ENCODE measurements around the gene PCLAF. TPM values are rescaled to one million over a fixed set of nuclear protein-coding genes. Genes with fewer than 3 reads are reported as not detected.
A peak's percentile ranks its signal among the peaks of the same experiment; 100 is the strongest.

The PCLAF gene
- total and polyA plus RNA-seq, 2 of the 13 experiments (the other 11 are each of a cell fraction or from before 2014, with no cell fraction given): 98.6 to 98.9 TPM

- TF ChIP-seq HNRNPLL (IDR thresholded peaks at IDR 0.05; ENCODE audit: low read depth, low read length, poor library complexity, severe bottlenecking): peak; percentile 90
- TF ChIP-seq ZKSCAN8 (CRISPR knock-in tag; IDR thresholded peaks at IDR 0.05; ENCODE audit: borderline replicate concordance): peak; percentile 86
- peak; percentile 84; the same call in 1 of the 2 replicates for TF ChIP-seq TBX2 (CRISPR knock-in tag; IDR thresholded peaks at IDR 0.05; ENCODE audit: borderline replicate concordance)
- no peak for TF ChIP-seq CENPX (CRISPR knock-in tag; IDR thresholded peaks at IDR 0.05)
- TF ChIP-seq, protein P1, sequence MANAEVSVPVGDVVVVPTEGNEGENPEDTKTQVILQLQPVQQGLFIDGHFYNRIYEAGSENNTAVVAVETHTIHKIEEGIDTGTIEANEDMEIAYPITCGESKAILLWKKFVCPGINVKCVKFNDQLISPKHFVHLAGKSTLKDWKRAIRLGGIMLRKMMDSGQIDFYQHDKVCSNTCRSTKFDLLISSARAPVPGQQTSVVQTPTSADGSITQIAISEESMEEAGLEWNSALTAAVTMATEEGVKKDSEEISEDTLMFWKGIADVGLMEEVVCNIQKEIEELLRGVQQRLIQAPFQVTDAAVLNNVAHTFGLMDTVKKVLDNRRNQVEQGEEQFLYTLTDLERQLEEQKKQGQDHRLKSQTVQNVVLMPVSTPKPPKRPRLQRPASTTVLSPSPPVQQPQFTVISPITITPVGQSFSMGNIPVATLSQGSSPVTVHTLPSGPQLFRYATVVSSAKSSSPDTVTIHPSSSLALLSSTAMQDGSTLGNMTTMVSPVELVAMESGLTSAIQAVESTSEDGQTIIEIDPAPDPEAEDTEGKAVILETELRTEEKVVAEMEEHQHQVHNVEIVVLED (CRISPR knock-in tag; IDR thresholded peaks at IDR 0.05; ENCODE audit: borderline replicate concordance): peak; percentile 82
- TF ChIP-seq ZNF180 (CRISPR knock-in tag; IDR thresholded peaks at IDR 0.05; ENCODE audit: borderline replicate concordance, low read depth): 0 out of 2 replicates have a peak, but pooled peaks have one; percentile 46
- no peak for TF ChIP-seq ATRX (CRISPR knock-in tag; IDR thresholded peaks at IDR 0.05; ENCODE audit: borderline replicate concordance)
- TF ChIP-seq ZNF564 (CRISPR knock-in tag; IDR thresholded peaks at IDR 0.05): peak; percentile 92; the same call in 1 of the 2 replicates
- TF ChIP-seq KDM2A (CRISPR knock-in tag; IDR thresholded peaks at IDR 0.05; ENCODE audit: borderline replicate concordance, low read depth): peak; percentile 95
- peak; percentile 76; the same call in 1 of the 2 replicates for TF ChIP-seq FOXM1 (CRISPR knock-in tag; IDR thresholded peaks at IDR 0.05)
- peak; percentile 86; the same call in 1 of the 2 replicates for TF ChIP-seq ZNF607 (CRISPR knock-in tag; IDR thresholded peaks at IDR 0.05; ENCODE audit: borderline replicate concordance)
- no peak for TF ChIP-seq NBN (conservative IDR thresholded peaks at IDR 0.05)
- peak; percentile 92 for TF ChIP-seq SP5 (CRISPR knock-in tag; IDR thresholded peaks at IDR 0.05; ENCODE audit: borderline replicate concordance, low read depth)
- TF ChIP-seq, protein P2, sequence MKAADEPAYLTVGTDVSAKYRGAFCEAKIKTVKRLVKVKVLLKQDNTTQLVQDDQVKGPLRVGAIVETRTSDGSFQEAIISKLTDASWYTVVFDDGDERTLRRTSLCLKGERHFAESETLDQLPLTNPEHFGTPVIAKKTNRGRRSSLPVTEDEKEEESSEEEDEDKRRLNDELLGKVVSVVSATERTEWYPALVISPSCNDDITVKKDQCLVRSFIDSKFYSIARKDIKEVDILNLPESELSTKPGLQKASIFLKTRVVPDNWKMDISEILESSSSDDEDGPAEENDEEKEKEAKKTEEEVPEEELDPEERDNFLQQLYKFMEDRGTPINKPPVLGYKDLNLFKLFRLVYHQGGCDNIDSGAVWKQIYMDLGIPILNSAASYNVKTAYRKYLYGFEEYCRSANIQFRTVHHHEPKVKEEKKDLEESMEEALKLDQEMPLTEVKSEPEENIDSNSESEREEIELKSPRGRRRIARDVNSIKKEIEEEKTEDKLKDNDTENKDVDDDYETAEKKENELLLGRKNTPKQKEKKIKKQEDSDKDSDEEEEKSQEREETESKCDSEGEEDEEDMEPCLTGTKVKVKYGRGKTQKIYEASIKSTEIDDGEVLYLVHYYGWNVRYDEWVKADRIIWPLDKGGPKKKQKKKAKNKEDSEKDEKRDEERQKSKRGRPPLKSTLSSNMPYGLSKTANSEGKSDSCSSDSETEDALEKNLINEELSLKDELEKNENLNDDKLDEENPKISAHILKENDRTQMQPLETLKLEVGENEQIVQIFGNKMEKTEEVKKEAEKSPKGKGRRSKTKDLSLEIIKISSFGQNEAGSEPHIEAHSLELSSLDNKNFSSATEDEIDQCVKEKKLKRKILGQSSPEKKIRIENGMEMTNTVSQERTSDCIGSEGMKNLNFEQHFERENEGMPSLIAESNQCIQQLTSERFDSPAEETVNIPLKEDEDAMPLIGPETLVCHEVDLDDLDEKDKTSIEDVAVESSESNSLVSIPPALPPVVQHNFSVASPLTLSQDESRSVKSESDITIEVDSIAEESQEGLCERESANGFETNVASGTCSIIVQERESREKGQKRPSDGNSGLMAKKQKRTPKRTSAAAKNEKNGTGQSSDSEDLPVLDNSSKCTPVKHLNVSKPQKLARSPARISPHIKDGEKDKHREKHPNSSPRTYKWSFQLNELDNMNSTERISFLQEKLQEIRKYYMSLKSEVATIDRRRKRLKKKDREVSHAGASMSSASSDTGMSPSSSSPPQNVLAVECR (CRISPR knock-in tag; IDR thresholded peaks at IDR 0.05; ENCODE audit: borderline replicate concordance): peak; percentile 99
- TF ChIP-seq REPIN1 (CRISPR knock-in tag; IDR thresholded peaks at IDR 0.05; ENCODE audit: borderline replicate concordance, low read depth): peak; percentile 96
- TF ChIP-seq ZSCAN30 (CRISPR knock-in tag; IDR thresholded peaks at IDR 0.05): no peak
- peak; percentile 93 for TF ChIP-seq IKZF5 (CRISPR knock-in tag; IDR thresholded peaks at IDR 0.05)
- TF ChIP-seq TAF1 (CRISPR knock-in tag; IDR thresholded peaks at IDR 0.05): peak; percentile 98
- TF ChIP-seq, protein P3, sequence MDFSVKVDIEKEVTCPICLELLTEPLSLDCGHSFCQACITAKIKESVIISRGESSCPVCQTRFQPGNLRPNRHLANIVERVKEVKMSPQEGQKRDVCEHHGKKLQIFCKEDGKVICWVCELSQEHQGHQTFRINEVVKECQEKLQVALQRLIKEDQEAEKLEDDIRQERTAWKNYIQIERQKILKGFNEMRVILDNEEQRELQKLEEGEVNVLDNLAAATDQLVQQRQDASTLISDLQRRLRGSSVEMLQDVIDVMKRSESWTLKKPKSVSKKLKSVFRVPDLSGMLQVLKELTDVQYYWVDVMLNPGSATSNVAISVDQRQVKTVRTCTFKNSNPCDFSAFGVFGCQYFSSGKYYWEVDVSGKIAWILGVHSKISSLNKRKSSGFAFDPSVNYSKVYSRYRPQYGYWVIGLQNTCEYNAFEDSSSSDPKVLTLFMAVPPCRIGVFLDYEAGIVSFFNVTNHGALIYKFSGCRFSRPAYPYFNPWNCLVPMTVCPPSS (IDR thresholded peaks at IDR 0.05): no peak
- peak; percentile 74 for TF ChIP-seq HNF4A (CRISPR knock-in tag; IDR thresholded peaks at IDR 0.05)
Observed at GRCh38 chr15:64387562-64388168, 6.4 kb upstream of the PCLAF start, which contains the start of gene TRIP4 (continued).

Measured in HepG2 (cell line).